ENCODE data around the gene PIK3CD.

The PIK3CD gene

DNA sequence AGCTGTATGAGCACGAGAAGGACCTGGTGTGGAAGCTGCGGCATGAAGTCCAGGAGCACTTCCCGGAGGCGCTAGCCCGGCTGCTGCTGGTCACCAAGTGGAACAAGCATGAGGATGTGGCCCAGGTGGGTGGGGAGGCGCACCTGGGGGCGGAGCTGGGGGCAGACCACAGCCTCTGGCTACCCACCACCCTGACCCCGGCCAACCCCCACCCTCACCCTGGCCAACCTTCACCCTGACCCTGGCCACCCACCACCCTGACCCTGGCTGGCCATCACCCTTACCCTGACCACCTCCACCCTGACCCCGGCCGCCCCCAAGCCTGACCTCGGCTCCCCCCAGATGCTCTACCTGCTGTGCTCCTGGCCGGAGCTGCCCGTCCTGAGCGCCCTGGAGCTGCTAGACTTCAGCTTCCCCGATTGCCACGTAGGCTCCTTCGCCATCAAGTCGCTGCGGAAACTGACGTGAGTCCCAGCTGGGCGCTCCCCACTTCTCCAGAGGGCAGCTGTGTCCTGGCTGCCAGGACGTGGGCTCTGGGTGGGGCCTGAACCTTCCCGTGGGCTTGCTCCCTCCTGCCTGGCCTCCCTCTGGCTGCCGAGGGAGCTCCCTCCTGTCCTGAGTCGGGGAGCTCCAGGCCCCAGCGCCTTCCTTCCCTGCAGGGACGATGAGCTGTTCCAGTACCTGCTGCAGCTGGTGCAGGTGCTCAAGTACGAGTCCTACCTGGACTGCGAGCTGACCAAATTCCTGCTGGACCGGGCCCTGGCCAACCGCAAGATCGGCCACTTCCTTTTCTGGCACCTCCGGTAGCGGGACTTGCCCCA, 69.5 kb downstream of the PIK3CD start:
- DNase-seq, result no peak

- peak; percentile 96 for DNase-seq
These were observed 70.3 kb downstream of the PIK3CD start for GRCh38 chr1:9721606-9722377.

- no peak for DNase-seq
These were observed 70.8 kb downstream of the PIK3CD start for GRCh38 chr1:9722378-9722749.

- no peak for DNase-seq
These were observed 71.7 kb downstream of the PIK3CD start for GRCh38 chr1:9723068-9723805.

DNA sequence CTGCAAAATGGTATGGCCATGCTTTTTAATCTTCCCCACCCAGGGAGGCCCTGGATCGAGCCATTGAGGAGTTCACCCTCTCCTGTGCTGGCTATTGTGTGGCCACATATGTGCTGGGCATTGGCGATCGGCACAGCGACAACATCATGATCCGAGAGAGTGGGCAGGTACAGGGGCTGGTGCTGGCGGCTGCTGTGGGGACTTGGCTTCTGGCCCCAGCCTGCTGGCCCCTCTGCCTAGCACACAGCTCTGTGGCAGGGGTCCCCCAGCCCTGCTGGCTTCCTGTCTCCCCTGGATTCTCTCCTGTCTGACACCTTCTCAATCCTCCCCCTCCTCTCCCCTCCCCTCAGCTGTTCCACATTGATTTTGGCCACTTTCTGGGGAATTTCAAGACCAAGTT, 72.4 kb downstream of the PIK3CD start:
- DNase-seq, result no peak

- peak; percentile 88 for DNase-seq
These were observed 73.4 kb downstream of the PIK3CD start for GRCh38 chr1:9724706-9725476.

DNA sequence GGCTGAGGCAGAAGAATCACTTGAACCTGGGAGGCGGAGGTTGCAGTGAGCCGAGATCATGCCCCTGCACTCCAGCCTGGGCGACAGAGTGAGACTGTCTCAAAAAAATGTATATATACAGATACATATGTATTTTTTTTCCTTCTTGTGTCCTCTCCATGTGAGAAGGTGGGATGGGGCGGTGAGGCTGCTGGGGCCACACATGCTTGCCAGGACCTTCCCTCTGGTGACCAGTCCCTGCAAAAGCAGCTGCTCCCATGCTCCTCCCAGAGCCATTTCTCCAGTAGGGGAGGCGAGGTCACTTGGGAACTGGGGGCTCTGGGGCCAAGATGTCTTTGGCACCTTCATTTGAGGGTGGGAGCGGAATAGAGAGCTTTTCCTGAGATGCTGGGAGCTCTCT, 74.9 kb downstream of the PIK3CD start:
- no peak for DNase-seq

- no peak for DNase-seq
These were observed 75.5 kb downstream of the PIK3CD start for GRCh38 chr1:9726905-9727595.

- DNase-seq, result peak; percentile 87
These were observed 77.1 kb downstream of the PIK3CD start for GRCh38 chr1:9728451-9729295.

DNA sequence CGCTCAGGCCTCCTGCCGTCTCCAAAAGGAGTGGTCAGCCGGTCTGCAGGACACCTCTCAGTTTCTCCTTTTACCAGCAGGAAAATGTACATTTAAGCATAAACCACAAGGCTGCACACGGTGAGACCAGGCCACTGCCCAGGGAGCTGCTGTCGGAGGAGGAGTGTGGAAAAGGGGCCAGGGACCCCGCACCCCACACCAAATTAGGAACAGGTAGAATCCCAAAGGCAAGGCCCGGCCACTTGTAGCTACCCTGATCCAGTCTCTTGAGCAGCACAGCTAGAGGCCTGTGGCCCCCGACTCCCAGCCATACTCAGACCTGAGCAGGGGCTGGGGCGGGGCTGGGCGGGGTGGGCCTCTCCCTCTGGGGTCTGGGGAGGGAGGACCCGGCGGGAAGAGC, 78.0 kb downstream of the PIK3CD start:
- no peak for DNase-seq

- no peak for DNase-seq
These were observed 78.8 kb downstream of the PIK3CD start for GRCh38 chr1:9730096-9730901.

DNA sequence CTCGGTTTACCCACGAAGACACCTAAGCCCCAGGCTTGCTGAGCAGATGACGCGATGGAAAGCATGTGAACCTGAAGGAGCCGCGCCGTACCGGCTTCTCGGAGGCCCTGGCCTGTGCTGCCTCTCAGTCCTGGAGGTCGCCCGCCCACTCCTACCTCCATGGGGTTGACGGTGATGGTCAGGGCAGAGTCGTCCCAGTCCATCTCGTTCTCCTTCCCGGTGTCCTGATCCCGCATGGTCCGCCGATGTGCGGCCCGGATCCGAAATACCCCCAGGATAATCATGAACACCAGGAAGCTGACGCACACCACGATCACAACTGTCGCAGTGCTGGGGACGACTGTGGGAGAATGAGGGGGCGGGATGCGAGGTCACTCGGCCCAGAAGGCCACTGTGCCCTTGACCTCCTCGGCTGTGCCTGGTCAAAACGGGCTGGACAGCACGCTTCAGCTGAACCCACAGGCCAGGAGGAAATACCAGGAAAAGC, 79.6 kb downstream of the PIK3CD start:
- DNase-seq, result no peak

- DNase-seq, result no peak
These were observed 80.0 kb downstream of the PIK3CD start for GRCh38 chr1:9731561-9731960.

DNA sequence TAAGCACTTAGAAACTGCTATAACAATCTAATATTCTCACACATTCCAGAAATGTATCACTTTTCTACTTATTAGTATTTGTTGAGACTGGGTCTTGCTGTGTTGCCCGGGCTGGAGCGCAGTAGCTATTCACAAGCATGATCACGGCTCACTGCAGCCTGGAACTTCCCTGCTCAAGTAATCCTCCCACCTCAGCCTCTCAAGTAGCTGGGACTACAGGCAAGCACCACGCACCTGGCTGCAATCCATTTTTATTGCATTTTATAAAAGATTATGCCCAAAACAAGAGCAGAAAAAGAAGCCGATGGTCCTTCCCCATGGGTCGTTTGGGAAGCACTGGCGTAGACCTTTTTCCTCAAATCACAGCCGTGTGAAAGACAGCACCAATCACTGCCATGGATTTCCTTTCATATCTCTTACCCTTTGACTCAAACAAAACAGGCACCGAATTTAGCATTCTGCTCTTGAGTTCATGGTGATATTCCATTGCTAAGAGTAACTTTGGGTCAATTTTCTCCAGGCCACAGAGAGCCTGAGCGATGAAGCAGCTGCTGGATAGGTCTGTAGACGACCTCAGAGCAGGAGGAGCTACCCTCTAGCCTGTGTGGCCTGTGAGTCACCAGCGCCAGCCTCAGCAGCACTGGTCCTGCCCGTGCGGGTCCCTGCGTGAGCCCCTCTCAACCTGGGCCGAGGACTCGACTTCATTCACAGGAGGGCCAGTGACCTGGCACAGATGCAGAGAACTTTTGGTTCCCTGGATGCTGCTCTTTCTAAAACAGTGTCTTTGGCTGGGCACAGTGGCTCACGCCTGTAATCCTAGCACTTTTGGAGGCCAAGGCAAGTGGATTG, 80.8 kb downstream of the PIK3CD start:
- DNase-seq, result peak; percentile 61

DNA sequence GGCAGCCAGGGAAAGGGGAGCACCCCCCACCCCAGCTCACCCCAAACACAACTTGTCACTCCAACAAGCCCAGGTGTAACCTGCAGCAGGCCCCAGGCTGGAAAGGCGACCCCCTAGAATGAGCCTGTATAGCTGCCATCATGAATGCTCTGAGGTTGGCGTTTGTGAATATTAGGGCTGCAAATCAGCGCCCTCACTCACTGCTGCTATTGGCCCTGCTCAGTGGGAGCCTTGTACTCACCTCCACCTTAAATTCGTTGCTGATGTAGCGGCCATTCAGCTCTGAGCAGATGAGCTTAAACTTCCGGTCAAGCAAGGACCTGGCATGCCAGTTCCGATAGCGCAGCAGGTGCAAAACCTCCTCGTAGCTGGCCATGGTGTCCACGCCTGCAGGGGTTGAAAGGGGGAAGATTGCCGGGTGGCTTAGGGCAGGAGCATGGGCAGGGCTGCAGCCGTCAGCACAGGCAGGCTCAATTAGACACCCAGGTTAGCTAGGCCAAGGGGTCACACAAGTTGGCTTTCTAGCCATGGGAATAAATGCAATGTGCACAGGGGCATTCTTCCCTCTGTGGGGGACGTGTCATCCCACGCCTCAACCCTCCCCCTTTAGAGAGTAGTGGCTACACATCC, 81.7 kb downstream of the PIK3CD start:
- DNase-seq, result peak; percentile 60

DNA sequence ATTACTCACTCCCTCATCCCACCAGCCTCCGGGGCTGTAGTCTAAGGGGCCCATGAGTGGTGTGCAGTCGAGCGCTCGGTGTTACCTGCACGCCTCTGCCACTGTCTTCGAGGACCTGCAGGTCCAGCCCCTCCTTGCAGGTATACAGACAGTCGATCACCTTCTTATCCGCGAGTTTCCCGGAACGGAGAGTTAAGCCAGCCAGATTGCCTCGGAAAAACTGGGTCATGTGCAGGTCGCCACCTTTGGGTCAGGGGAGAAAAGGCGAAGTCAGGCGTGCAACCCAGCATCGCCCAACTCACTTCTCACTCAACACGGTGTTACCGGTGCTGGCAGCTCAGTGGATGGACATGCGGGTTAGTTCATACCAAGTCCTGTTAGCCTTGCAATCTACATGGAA, 84.3 kb downstream of the PIK3CD start:
- no peak for DNase-seq

DNA sequence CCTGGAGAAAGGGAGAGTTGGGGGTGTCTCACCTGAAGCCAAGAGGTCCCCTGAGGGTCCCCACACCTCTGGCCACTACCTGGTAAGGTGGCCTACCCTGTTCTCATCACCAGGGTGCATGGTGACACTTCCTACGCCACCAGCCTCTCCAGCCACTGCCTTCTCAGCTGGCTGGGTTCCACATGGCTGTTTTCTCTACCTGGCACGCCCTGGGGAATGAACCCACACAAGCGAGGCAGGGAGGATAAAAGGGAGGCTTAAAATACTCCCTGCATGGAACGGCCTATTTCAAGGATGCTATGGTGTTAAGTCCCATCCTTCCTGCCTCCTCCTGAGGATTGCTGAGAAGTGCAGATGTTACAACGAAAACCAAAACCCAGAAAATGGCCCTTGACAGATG, 84.7 kb downstream of the PIK3CD start:
- DNase-seq, result no peak

DNA sequence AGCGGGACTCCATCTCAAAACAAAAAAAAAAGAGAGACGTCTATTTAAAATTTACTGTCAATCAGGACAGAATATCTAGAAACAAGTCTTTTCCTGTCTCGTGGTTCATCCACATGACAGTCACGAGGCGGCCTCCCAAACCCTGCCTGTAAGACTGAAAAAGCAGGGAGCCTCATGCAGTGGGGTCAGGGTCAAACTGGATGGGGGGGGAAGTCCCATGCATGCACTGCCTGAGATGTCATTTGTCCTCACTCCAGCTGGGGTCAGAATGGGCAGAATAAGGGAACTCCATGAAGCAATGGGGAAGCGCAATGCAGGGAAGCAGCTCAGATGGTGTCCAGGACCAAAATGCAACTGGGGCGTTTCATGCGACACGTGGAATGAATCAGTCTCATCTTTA, 85.5 kb downstream of the PIK3CD start:
- no peak for DNase-seq

DNA sequence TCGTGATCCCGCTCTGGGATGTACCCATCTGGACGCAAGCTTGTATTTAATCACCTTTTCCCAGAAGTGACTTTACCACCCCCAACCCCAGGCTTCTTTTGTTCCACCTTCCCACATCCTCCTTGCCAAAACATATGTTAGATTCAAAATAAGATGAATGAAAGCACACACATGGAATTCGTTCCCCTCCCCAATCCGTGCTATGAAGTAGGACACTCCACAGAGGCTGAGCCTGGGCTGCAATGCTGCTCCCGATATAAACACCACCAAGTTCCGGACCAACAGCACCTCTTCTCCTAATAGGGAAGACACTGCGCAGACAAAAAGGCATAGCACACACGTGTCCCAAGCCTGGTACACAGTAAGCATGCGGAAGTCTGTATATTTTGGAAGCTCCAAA, 86.1 kb downstream of the PIK3CD start:
- no peak for DNase-seq

All from activated CD8-positive, alpha-beta memory T cell treated with anti-CD3 and anti-CD28 coated beads for 24 hours (primary cell).